HepG2 (cell line): ENCODE results near the gene MTOR. TPM values are rescaled to one million over a fixed set of nuclear protein-coding genes. Genes with fewer than 3 reads are reported as not detected.

Experiments
- ATAC-seq: fragments of 200-7000 bp; cut with Tn5 transposase; 3 replicates; pipeline ENCODE4 v1.9.1; 2020; ENCODE audit warnings: mild to moderate bottlenecking, moderate library complexity
- BruUV-seq: library from RNA; stranded (reverse); fragments of 400-500 nt; replicated peaks from 2 replicates; lab custom pipeline; 2021; lab: Mats Ljungman, UMichigan
- CTCF ChIA-PET: fragments of 300-600 bp; formaldehyde crosslinking; extraction: SDS; loops from one replicate; lab custom pipeline; 2021; ENCODE audit warnings: low total read pairs, inconsistent platforms, low intra/inter-chr PET ratio; lab: Yijun Ruan, JAX
- POLR2A ChIA-PET: fragments of 350-600 bp; sonication (Branson Sonifier 250); formaldehyde crosslinking; loops from one replicate; lab custom pipeline; 2020; ENCODE audit warnings: antibody characterized with exemption, inconsistent platforms; lab: Yijun Ruan, JAX
- DNase-seq: peaks from one replicate; pipeline ENCODE4 v3.0.0-alpha.2; 2015; ENCODE audit warnings: low spot score
- FAIRE-seq: peaks from 3 replicates; lab custom pipeline; 2011; peaks lifted over from hg19 to GRCh38; lab: Jason Lieb, UNC
- H2AFZ ChIP-seq: one replicate; pipeline ENCODE4 v1.6.1; 2011; ENCODE audit warnings: low read length, inconsistent platforms
- H3K27ac ChIP-seq: fragments of 300-600 bp; 3 replicates; pipeline ENCODE4 v1.8.0; 2011; ENCODE audit warnings: mixed run types, mild to moderate bottlenecking, mixed read lengths, low read length, inconsistent platforms; ENCODE audit not compliant: insufficient read depth; ENCODE audit errors: extremely low read length
- H3K27me3 ChIP-seq, 2 experiments: fragments of 200-600 bp in 1 of 2; 2 replicates in 1 of 2; 3 replicates in 1 of 2; pipeline versions ENCODE4 v1.6.0 to v1.8.0; 2011; ENCODE audit warnings: low read length in 2 of 2, mild to moderate bottlenecking in 2 of 2, moderate library complexity in 2 of 2, inconsistent platforms in 1 of 2; ENCODE audit not compliant: insufficient read depth in 2 of 2, control insufficient read depth in 1 of 2
- H3K36me3 ChIP-seq, 2 experiments: fragments of 200-600 bp in 1 of 2; replicated peaks in 1 of 2; 2 replicates in 1 of 2; 3 replicates in 1 of 2; pipeline versions ENCODE4 v1.5.1 to v1.8.0; 2011; ENCODE audit warnings: low read length in 2 of 2, inconsistent platforms in 1 of 2; ENCODE audit not compliant: insufficient read depth in 2 of 2, control insufficient read depth in 1 of 2
- H3K4me1 ChIP-seq: 2 replicates; pipeline ENCODE4 v1.5.1; 2012; ENCODE audit warnings: low read length, inconsistent platforms; ENCODE audit not compliant: insufficient read depth
- H3K4me2 ChIP-seq: 2 replicates; pipeline ENCODE4 v1.6.0; 2011; ENCODE audit warnings: low read depth, low read length, inconsistent platforms
- H3K4me3 ChIP-seq, 3 experiments: fragments of 200-600 bp in 1 of 3; sonication (generic), shearing (Covaris generic) in 1 of 3; replicated peaks in 1 of 3; 2 replicates each; pipeline ENCODE4 v1.5.1; 2011 to 2016; ENCODE audit warnings: low read length in 3 of 3, inconsistent platforms in 2 of 3, low read depth in 2 of 3, mild to moderate bottlenecking in 2 of 3, control low read depth in 1 of 3, mixed read lengths in 1 of 3; ENCODE audit not compliant: insufficient read depth in 1 of 3
- H3K79me2 ChIP-seq: one replicate; pipeline ENCODE4 v1.6.1; 2011; ENCODE audit warnings: low read length, inconsistent platforms; ENCODE audit not compliant: insufficient read depth
- H3K9ac ChIP-seq: 2 replicates; pipeline ENCODE4 v1.6.0; 2011; ENCODE audit warnings: mild to moderate bottlenecking, low read depth, low read length, inconsistent platforms; ENCODE audit not compliant: insufficient read depth
- H3K9me3 ChIP-seq: 2 replicates; pipeline ENCODE4 v1.5.1; 2012; ENCODE audit warnings: mild to moderate bottlenecking, low read length
- H4K20me1 ChIP-seq: 2 replicates; pipeline ENCODE4 v1.6.0; 2011; ENCODE audit warnings: inconsistent platforms, mild to moderate bottlenecking, low read length, moderate library complexity; ENCODE audit not compliant: insufficient read depth
- GFI1 ChIP-seq: sonication (generic); formaldehyde crosslinking; IDR thresholded peaks from 2 replicates; pipeline ENCODE4 v1.5.0; 2020; ENCODE audit warnings: missing genetic modification reagents, mild to moderate bottlenecking, borderline replicate concordance
- HNF1A ChIP-seq, 2 experiments: sonication (generic) in 1 of 2; formaldehyde crosslinking in 1 of 2; IDR thresholded peaks; 2 replicates each; pipeline versions ENCODE4 v1.4.0 to v1.6.1; 2016 to 2020; ENCODE audit warnings: borderline replicate concordance in 1 of 2, low read depth in 1 of 2, mild to moderate bottlenecking in 1 of 2, missing genetic modification reagents in 1 of 2
- IKZF4 ChIP-seq: sonication (generic); formaldehyde crosslinking; IDR thresholded peaks from 2 replicates; pipeline ENCODE4 v1.5.1; 2020; ENCODE audit warnings: borderline replicate concordance, mild to moderate bottlenecking, low read depth, missing genetic modification reagents; ENCODE audit errors: not compliant biosample characterization
- SAFB2 ChIP-seq: sonication (generic); formaldehyde crosslinking; IDR thresholded peaks from 2 replicates; pipeline ENCODE4 v1.5.1; 2020; ENCODE audit warnings: missing genetic modification reagents, low read depth, mild to moderate bottlenecking, borderline replicate concordance
- SOX13 ChIP-seq, 3 experiments: fragments of 450-650 bp in 1 of 3; sonication (generic) in 1 of 3; formaldehyde crosslinking in 1 of 3; IDR thresholded peaks in 2 of 3; conservative IDR thresholded peaks in 1 of 3; 2 replicates each; pipeline versions ENCODE4 v1.5.0 to v1.6.1; 2016 to 2020; ENCODE audit warnings: antibody characterized with exemption in 1 of 3, mild to moderate bottlenecking in 1 of 3, missing compliant biosample characterization in 1 of 3, missing genetic modification reagents in 1 of 3, moderate library complexity in 1 of 3
- ZHX1 ChIP-seq: sonication (generic); formaldehyde crosslinking; IDR thresholded peaks from 2 replicates; pipeline ENCODE4 v1.8.1; 2022; ENCODE audit warnings: low read depth, mild to moderate bottlenecking, missing genetic modification reagents
- ZNF234 ChIP-seq: sonication (generic); formaldehyde crosslinking; conservative IDR thresholded peaks from 2 replicates; pipeline ENCODE4 v1.5.1; 2020; ENCODE audit warnings: mild to moderate bottlenecking, missing genetic modification reagents
- ZNF280B ChIP-seq: sonication (generic); formaldehyde crosslinking; IDR thresholded peaks from 2 replicates; pipeline ENCODE4 v1.5.0; 2020; ENCODE audit warnings: missing genetic modification reagents, mild to moderate bottlenecking, borderline replicate concordance
- ZNF549 ChIP-seq: sonication (generic); formaldehyde crosslinking; IDR thresholded peaks from 2 replicates; pipeline ENCODE4 v1.5.0; 2020; ENCODE audit warnings: missing genetic modification reagents
- ZNF775 ChIP-seq: sonication (generic); formaldehyde crosslinking; IDR thresholded peaks from 2 replicates; pipeline ENCODE4 v1.4.0; 2020; ENCODE audit warnings: missing genetic modification reagents, mild to moderate bottlenecking, moderate library complexity, borderline replicate concordance
- ZNF788 ChIP-seq: sonication (generic); formaldehyde crosslinking; IDR thresholded peaks from 2 replicates; pipeline ENCODE4 v1.5.0; 2020; ENCODE audit warnings: mild to moderate bottlenecking, missing genetic modification reagents, borderline replicate concordance
- ZSCAN29 ChIP-seq: sonication (generic); formaldehyde crosslinking; conservative IDR thresholded peaks from 2 replicates; pipeline ENCODE4 v1.4.0; 2020; ENCODE audit warnings: mild to moderate bottlenecking, missing genetic modification reagents
- WGBS: methylation state at CpG from one replicate; pipeline ENCODE4 v1.1.6; 2017; ENCODE audit warnings: low lambda C conversion rate; 5-methylcytosine and 5-hydroxymethylcytosine counted together
- in situ Hi-C: cut with HindIII; loops from 2 replicates; pipeline ENCODE4 v1.10.0; 2017; ENCODE audit warnings: low pct_unique_long_range_greater_than_20kb; ENCODE audit not compliant: extremely low pct_ligation_motif_present
- intact Hi-C: fragments of 100-400 bp; cut with micrococcal nuclease; formaldehyde crosslinking; loops from one replicate; pipeline ENCODE4 v1.10.0; 2022; ENCODE audit not compliant: unreplicated experiment
- polyA plus RNA-seq, 8 experiments: library from polyadenylated mRNA; depleted of rRNA in 3 of 8; stranded (reverse) in 7 of 8; unstranded in 1 of 8; fragments of >200 nt; fragmentation: Illumina TruSeq in 4 of 8; extraction: Trizol in 4 of 8; gene quantifications; 2 replicates each; pipeline versions ENCODE4 v1.2.1 to v1.2.3, GENCODE V29; 2011 to 2016; ENCODE audit warnings: low read depth in 4 of 8, missing spikeins in 1 of 8, mixed read lengths in 1 of 8; ENCODE audit not compliant: insufficient read depth in 1 of 8
- total RNA-seq, 5 experiments: library from RNA; depleted of rRNA; stranded (reverse); fragments of >200 nt; fragmentation: Illumina TruSeq; extraction: Trizol; gene quantifications; 2 replicates each; pipeline ENCODE4 v1.2.3, GENCODE V29; 2016; ENCODE audit warnings: low read depth in 1 of 5

MTOR gene
- total and polyA plus RNA-seq, 2 of the 13 experiments (the other 11 are each of a cell fraction or from before 2014, with no cell fraction given), result 24.6 to 34.6 TPM

- H3K27me3 ChIP-seq, result 0 out of 5 replicates have a peak, but pooled peaks cover 0 to 7% of the 10 kb centered on the region in 2 experiments
- no peak overlapping the region for H2AFZ ChIP-seq
- no peak overlapping the region for H3K4me3 ChIP-seq
- in situ Hi-C loops, result no loop called here
- H3K9ac ChIP-seq, result no peak overlapping the region
- H4K20me1 ChIP-seq, result no peaks in the 10 kb centered on the region
- H3K9me3 ChIP-seq, result no peaks in the 10 kb centered on the region
- H3K4me1 ChIP-seq, result no peaks in the 10 kb centered on the region
- H3K79me2 ChIP-seq, result no peaks in the 10 kb centered on the region
- WGBS, result 70% methylated on average over 10 of the region's 10 CpGs
- H3K4me2 ChIP-seq, result no peak overlapping the region
- POLR2A ChIA-PET, result no interaction called here
- DNase-seq (no peak), FAIRE-seq (no peak), ATAC-seq (no peak)
- BruUV-seq, result no TSS peak
- H3K36me3 ChIP-seq, result peaks cover 7 to 11% of the 10 kb centered on the region in 2 experiments; a peak in 3 of 5 replicates
- intact Hi-C loops, result no loop called here
- CTCF ChIA-PET, result no interaction called here
- TF ChIP-seq ZNF775 (CRISPR knock-in tag), result no peak
- no peak for TF ChIP-seq ZNF788 (CRISPR knock-in tag)
- no peak for TF ChIP-seq ZHX1 (CRISPR knock-in tag)
- TF ChIP-seq GFI1 (CRISPR knock-in tag), result no peak
- no peak for TF ChIP-seq HNF1A (IDR thresholded peaks at IDR 0.05; ENCODE audit: low read depth)
- TF ChIP-seq HNF1A (CRISPR knock-in tag; IDR thresholded peaks at IDR 0.05; ENCODE audit: borderline replicate concordance), result no peak
- no peak for TF ChIP-seq ZNF234 (CRISPR knock-in tag)
- no peak for TF ChIP-seq ZNF549 (CRISPR knock-in tag)
- no peak for TF ChIP-seq ZNF280B (CRISPR knock-in tag)
- TF ChIP-seq IKZF4 (CRISPR knock-in tag), result no peak
- TF ChIP-seq ZSCAN29 (CRISPR knock-in tag), result no peak
- no peak for TF ChIP-seq SOX13 (IDR thresholded peaks at IDR 0.05)
- TF ChIP-seq SOX13 (CRISPR knock-in tag; conservative IDR thresholded peaks at IDR 0.05 in 1 of 2, IDR thresholded peaks at IDR 0.05 in 1 of 2), result no peak
- TF ChIP-seq SAFB2 (CRISPR knock-in tag), result no peak
- no peak overlapping the region for H3K27ac ChIP-seq
Measured at GRCh38 chr1:11299225-11299574, 36.8 kb upstream of the MTOR start.
